Erythroblast (primary cell): Measurements from ENCODE around the gene BOC.
A peak's percentile ranks its signal among the peaks of the same experiment; 100 is the strongest.

ENCODE experiments used
- DNase-seq, 2 experiments: peaks; one replicate each; lab custom pipeline; 2025; lab: John Stamatoyannopoulos, UW
- GATA1 ChIP-seq: IDR thresholded peaks from 2 replicates; pipeline ENCODE4 v1.6.1; 2011; ENCODE audit warnings: low read depth, mild to moderate bottlenecking, control low read depth, low read length, moderate library complexity
- POLR2A ChIP-seq: IDR thresholded peaks from 2 replicates; pipeline ENCODE4 v1.6.1; 2011; ENCODE audit warnings: mild to moderate bottlenecking, low read length

Gene BOC

DNA sequence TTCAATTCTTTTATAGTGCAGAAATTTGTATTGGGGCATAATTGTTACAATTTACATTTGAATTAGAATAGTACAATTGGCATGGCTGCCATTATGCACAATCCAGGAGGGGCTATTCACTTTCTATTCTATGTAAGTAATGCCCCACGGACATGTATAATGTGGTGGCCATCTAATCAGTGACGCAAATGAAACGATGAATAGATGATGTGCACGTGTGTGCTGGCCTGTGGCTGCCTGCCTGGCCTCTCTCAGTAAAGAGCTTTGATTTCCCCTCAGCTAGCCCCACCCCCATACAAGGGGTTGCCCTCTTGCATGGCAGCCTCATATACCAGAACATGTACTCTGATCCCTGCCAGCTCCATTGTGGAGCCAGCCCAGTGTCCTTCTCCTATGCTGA, 86.5 kb downstream of the BOC start:
- DNase-seq = no peak
- TF ChIP-seq GATA1 (no peak), POLR2A (no peak)

DNA sequence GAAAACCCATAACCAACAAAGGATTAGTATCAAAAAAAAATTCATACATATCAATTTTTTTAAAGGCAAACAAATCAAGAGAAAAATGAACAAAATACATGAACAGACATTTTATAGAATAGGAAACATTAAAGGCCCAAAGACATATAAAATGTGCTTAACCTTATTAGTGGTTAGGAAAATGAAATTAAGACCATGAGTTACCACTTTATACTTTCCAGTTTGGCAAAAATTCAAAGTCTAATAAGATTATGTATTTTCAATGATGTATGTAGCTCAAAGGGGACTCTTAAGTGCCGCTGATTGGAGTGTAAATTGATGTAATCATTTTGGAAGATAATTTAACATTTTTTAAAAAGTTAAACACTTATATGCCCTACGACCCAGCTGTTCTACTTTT, 89.2 kb downstream of the BOC start:
- TF ChIP-seq POLR2A = no peak
- no peak for TF ChIP-seq GATA1
- no peak for DNase-seq

DNA sequence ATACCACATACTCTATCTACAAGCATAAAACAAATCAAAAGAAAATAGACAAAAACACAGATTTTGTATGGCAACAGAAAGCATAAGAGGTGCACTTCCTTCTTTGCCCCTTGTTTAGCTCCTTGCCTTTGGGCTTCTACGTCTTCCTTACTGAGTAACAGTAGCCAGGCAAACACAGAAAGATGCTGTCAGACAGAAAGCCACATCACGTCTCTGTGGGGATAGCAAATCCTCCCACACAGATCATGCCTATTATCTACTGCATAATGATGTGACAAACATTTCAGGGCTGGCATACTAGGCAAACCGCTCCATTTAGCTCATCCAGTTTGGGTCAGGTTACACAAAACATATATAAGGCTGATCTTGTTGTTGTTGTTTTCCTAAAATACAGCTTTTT, 92.7 kb downstream of the BOC start:
- no peak for DNase-seq
- TF ChIP-seq POLR2A (no peak), GATA1 (no peak)

DNA sequence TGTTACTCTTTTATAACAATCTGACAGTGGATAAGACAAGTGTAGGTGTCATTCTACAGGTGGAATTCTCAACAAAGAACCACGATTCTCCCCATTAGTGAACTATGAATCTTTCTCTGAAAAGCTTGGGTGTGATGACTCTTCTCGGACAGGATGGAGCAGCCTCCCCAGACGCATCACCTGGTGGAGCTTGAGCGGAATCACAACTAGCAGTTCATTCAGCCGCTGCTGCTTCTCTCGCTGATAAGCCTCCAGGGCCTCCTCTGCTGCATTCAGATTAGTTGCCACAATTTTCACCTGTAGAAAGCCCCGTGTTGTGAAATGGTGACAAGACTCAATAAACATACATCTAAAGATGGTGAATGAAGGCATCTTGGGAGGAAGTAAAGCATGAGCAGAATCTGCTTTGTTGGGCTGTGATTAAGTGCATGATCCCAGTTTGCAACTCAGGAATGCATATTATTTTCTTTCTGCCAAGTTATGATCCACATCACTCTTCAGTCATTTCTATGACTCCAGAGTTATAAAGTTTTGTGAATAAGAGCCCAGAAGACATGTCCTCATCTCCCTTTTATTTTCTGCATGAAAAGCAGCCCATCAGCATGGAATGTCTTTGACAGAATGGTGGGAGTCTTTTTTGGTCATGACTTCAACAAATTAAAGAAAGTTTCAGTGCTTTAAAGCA, 93.6 kb downstream of the BOC start:
- TF ChIP-seq POLR2A (no peak), GATA1 (no peak)
- DNase-seq = peak in 1 of 2 experiments; percentile 3

DNA sequence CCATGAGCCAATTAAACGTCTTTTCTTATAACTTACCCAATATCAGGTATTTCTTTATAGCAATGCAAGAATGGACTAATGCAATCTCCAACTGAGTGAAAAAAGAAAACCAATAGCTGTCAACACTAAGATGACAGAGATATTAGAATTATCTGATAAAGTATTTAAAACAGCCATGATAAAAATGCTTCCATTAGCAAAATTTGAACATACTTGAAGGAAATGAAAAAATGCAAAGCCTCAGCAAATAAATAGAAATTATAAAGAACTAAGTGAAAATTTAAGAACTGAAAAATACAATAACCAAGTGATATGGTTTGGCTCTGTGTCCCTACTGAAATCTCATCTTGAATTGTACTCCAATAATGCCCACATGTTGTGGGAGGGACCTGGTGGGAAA, 99.6 kb downstream of the BOC start:
- DNase-seq = no peak
- TF ChIP-seq GATA1 = no peak
- no peak for TF ChIP-seq POLR2A

DNA sequence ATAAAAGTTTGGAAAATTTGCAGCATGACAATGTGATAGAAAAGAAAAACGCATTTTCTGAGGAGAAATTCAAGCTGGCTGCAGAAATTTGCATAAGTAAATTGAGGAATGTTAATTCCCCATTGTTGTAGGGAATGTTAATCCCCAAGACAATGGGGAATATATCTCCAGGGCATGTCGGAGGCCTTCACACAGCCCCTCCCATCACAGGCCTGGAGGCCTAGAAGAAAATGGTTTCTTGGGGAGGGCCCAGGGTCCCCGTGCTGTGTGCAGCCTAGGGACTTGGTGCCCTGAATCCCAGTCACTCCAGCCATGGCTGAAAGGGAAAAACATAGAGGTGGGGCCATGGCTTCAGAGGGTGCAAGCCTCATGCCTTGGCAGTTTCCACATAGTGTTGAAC, 101.1 kb downstream of the BOC start:
- no peak for DNase-seq
- no peak for TF ChIP-seq GATA1
- TF ChIP-seq POLR2A = no peak

DNA sequence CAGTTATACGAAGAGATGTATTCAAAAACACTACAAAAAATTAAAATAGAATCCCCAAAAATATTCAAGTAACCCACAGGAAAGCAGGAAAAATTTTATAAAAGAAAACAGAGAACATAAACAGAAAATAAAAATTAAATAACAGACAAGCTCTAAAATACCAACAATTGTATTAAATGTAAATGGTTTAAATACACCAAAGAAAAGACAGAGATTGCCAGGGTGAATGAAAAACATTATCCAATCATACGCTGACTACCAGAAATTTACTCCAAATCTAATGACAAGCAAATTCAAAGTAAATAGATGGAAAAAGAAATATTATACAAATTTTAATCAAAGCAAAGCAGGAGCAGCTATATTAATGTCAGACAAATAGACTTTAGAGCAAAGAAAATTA, 103.6 kb downstream of the BOC start:
- no peak for DNase-seq
- TF ChIP-seq POLR2A (no peak), GATA1 (no peak)

DNA sequence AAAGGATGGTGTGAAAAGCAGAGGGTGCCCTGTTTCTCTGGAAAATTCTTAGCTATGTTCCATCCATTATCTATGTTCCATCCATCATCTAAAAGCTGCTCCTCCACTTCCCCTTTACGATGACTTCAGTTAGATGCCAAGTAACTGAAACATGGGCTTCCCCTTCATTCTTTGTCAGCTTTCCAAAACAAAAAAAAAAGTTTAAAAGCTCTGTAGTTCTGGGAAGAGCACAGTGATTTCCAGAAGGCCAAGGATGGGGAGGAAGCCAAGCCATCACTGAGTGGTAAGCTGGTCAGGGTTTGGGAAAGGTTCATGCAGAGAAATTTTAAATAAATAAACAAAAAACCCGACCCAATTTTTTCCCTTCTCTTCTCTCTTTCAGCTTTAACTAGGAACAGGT, 118.4 kb downstream of the BOC start:
- DNase-seq = no peak
- TF ChIP-seq GATA1 = no peak
- TF ChIP-seq POLR2A = no peak

DNA sequence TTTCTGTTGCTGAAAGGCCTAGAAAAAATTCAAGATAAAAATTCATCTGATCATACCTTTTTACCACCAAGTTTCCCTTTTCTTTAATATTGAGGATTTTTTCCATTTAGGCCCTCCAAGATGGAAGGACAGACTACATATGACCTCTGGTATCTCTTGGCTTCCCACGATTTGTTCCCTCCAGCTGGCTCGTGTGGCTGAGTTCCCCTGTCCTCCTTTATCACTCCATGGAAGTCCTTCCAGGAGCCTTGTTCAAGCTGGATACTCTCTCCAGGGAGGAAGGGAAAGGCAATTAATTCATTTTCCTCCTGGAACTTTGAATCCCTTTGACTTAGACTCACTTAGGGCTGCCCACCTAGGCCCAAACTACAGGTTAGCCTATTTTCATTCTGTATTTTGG, 119.4 kb downstream of the BOC start:
- TF ChIP-seq GATA1 (no peak), POLR2A (no peak)
- no peak for DNase-seq

DNA sequence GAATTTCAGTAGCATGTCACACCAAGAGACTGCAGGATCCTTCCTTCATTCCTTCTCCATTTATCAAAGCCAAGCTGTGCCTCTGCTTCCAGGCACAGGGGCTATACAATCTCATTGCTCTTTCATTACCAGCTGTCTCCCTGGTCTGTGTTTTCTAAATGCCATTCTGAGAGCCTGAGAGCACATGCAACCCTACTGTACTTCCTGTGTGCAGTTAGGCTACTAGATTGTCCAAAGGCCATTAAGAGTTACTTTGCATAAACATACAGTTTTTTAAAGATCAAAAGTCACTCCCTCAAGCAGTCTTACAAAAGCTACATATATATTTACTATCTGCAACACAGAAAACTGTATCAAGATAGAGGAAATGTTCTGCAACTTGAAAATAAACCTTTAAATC, 119.8 kb downstream of the BOC start:
- DNase-seq = no peak
- no peak for TF ChIP-seq GATA1
- TF ChIP-seq POLR2A = no peak
